Right hindlimb (tissue), 1 donor: ENCODE data around the gene GPR42.
"Not testable (repeated sequence)": the region's sequence is repeated elsewhere in the genome, so short reads cannot be mapped to it uniquely, and the experiment has no call there.

ENCODE experiments used
- DNase-seq: peaks from one replicate; pipeline ENCODE4 v3.0.0-alpha.2; 2018

GPR42 gene

DNA sequence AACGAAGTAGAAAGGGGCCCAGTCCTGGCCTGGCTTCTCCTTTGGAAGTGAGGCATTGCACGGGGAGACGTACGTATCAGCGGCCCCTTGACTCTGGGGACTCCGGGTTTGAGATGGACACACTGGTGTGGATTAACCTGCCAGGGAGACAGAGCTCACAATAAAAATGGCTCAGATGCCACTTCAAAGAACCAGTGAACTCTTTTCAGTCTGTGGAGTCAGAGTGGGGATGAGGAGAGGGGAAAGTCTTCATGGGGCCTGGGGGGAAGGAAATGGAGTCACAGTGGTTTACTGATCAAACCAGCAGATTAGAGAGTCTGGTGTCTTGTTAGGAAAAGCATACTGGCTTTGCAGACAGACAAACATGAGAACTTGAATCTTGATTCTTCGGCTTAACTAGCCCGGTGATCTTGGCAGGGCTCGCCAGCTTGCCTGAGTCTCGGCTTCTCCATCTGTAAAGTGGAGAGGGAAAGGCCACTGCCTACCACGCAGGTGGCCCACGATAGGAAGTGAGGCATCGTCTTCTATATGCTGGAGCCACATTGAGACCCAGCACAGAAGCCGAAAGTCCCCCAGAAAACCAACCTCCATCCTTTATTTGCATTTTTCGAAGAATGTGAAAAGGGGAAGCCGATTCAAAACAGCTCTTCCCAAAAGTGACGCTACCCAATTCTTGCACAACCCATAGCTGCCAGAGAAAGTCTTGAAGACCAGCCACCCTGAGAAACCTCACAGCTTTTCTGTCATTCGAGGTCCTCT, 23.5 kb upstream of the GPR42 start, which contains the start of gene FFAR1:
Gene FFAR1, plus strand, starts transcription at position 732 of the 759 bp plus-strand sequence. CDS start 3,650 bp downstream, outside the sequence.
- DNase-seq, result no peak

GRCh38 chr19:35347930-35348298, 23.0 kb upstream of the GPR42 start:
- no peak for DNase-seq

- no peak for DNase-seq
Measured at GRCh38 chr19:35348911-35349611, 21.8 kb upstream of the GPR42 start.

- DNase-seq, result no peak
Measured at GRCh38 chr19:35349614-35350521, 21.0 kb upstream of the GPR42 start.

- no peak for DNase-seq
Measured at GRCh38 chr19:35350591-35350990, 20.3 kb upstream of the GPR42 start.

DNA sequence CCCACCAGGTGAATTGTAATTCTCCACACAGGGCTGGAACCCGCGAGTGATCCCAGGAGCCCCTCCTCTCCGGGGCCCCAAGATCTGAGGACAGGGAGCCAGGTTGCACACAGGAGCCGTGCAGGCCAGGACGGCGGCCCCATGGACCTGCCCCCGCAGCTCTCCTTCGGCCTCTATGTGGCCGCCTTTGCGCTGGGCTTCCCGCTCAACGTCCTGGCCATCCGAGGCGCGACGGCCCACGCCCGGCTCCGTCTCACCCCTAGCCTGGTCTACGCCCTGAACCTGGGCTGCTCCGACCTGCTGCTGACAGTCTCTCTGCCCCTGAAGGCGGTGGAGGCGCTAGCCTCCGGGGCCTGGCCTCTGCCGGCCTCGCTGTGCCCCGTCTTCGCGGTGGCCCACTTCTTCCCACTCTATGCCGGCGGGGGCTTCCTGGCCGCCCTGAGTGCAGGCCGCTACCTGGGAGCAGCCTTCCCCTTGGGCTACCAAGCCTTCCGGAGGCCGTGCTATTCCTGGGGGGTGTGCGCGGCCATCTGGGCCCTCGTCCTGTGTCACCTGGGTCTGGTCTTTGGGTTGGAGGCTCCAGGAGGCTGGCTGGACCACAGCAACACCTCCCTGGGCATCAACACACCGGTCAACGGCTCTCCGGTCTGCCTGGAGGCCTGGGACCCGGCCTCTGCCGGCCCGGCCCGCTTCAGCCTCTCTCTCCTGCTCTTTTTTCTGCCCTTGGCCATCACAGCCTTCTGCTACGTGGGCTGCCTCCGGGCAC, 19.3 kb upstream of the GPR42 start:
- DNase-seq, result no peak

DNA sequence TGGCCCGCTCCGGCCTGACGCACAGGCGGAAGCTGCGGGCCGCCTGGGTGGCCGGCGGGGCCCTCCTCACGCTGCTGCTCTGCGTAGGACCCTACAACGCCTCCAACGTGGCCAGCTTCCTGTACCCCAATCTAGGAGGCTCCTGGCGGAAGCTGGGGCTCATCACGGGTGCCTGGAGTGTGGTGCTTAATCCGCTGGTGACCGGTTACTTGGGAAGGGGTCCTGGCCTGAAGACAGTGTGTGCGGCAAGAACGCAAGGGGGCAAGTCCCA, 18.8 kb upstream of the GPR42 start:
- DNase-seq, result no peak

DNA sequence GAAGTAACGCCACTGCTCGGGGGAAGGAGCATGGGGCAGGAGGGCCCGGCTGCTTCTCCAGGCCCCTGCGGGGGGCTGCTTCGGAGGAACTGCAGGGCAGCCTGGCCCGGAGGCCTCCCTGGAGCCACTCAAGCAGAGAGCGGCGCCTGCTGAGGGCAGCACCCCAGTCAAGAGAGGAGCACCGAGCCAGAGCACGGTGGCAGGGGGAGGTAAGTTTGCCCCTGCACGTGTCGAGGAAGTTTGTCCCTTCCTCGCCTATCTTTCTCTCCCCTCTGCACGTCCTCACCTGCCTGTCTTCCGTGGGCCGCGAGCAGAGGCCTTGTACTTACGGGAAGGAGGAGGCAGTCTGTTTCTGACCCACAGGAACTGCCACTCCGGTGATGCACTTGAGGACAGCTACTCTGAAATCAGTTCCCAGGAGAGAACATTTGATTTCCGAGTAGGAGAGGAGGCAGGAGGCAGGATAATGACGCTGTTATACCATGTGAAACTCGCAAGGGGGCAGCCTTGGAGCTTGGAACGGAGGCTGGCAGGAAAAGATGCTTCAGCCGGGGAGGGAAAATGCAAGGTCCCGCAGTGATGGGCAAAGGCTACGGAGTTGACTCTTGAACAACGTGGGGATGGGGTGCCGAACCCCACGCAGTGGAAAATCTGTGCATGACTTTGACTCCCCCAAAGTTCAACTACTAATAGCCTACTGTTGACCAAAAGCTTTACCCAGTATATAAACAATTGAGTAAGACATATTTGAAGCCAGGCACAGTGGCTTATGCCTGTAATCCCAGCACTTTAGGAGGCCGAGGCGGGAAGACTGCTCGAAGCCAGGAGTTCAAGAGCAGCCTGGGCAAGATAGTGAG, 18.2 kb upstream of the GPR42 start:
- DNase-seq, result peak; percentile 70

DNA sequence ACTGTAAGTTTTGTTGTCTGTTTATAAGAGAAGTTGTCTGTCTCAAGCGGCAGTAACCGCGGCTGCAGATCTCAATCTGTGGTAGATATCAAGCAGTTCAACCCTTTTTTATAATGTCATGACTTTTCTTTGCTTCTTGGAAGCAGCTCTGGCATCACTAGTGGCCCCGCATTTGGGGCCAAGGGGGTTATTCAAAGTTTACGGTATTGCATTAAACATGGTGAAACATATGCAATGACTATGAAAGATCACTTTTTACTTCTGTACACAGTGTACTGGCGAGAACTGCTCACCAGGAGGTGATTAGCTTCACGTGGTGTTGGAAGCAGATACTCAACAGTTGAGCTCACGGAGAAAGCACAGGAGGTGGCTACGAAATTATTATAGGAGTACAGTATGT, 17.2 kb upstream of the GPR42 start:
- no peak for DNase-seq

GRCh38 chr19:35354898-35355297, 16.0 kb upstream of the GPR42 start:
- no peak for DNase-seq

- no peak for DNase-seq
Measured at GRCh38 chr19:35355791-35356460, 14.9 kb upstream of the GPR42 start.

- DNase-seq, result no peak
Measured at GRCh38 chr19:35357867-35358573, 12.8 kb upstream of the GPR42 start, which contains the start of gene FFAR3. Gene FFAR3, plus strand, starts transcription at chr19:35358460. Its CDS starts 431 bp downstream, at chr19:35358891.

DNA sequence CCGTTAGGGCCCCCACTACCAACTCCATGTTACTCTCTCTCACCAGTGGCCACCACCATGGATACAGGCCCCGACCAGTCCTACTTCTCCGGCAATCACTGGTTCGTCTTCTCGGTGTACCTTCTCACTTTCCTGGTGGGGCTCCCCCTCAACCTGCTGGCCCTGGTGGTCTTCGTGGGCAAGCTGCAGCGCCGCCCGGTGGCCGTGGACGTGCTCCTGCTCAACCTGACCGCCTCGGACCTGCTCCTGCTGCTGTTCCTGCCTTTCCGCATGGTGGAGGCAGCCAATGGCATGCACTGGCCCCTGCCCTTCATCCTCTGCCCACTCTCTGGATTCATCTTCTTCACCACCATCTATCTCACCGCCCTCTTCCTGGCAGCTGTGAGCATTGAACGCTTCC, 12.0 kb upstream of the GPR42 start:
- not testable (repeated sequence) for DNase-seq

GRCh38 chr19:35359395-35359794, 11.5 kb upstream of the GPR42 start:
- not testable (repeated sequence) for DNase-seq

DNA sequence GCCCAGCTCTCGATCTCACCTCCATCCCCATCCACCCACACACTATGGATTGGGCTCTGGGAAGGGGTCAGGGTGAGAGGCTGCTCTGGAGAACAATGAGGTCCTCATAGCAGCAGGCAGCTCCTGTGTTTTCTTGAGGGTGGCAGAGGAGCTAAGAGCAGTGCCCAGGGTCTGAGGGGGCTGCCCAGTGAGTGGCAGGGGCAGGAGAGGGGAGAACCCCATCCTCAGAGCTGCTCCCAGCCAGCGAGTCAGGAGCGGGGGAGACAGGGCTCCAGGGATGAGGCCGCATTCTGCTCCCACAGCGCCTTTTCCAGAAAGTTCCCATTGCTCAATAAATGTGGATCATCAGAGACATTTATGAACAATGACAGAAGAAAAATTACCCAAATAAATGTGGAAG, 10.8 kb upstream of the GPR42 start:
- DNase-seq, result not testable (repeated sequence)

- DNase-seq, result no peak
Measured at GRCh38 chr19:35360880-35361420, 9.9 kb upstream of the GPR42 start.

GRCh38 chr19:35362261-35363000, 8.4 kb upstream of the GPR42 start:
- DNase-seq, result no peak

GRCh38 chr19:35363001-35363590, 7.8 kb upstream of the GPR42 start:
- no peak for DNase-seq
